Caco-2 (cell line): ENCODE data around the gene NPHP4. TPM values are rescaled to one million over a fixed set of nuclear protein-coding genes. Genes with fewer than 3 reads are reported as not detected.

ENCODE experiments used
- BruUV-seq: library from RNA; stranded (reverse); fragments of 400-500 nt; replicated peaks from 2 replicates; lab custom pipeline; 2021; lab: Mats Ljungman, UMichigan
- CTCF ChIA-PET: fragments of 300-600 bp; sonication (Branson Sonifier 250); formaldehyde crosslinking; loops from one replicate; lab custom pipeline; 2022; ENCODE audit warnings: antibody characterized with exemption; lab: Charles Lee
- POLR2A ChIA-PET: fragments of 300-600 bp; sonication (Branson Sonifier 250); formaldehyde crosslinking; loops from one replicate; lab custom pipeline; 2022; ENCODE audit warnings: antibody characterized with exemption; lab: Charles Lee
- DNase-seq, 2 experiments: peaks; one replicate each; pipeline versions ENCODE4 v3.0.0 to v3.0.0-alpha.2; 2020 to 2022
- H3K27me3 ChIP-seq: replicated peaks from 2 replicates; pipeline ENCODE4 v1.6.0; 2011; ENCODE audit warnings: low read length; ENCODE audit not compliant: control insufficient read depth, insufficient read depth
- H3K36me3 ChIP-seq: 2 replicates; pipeline ENCODE4 v1.5.1; 2011; ENCODE audit warnings: low read length; ENCODE audit not compliant: control insufficient read depth, insufficient read depth
- H3K4me1 ChIP-seq: fragments of 250-450 bp; sonication (Bioruptor Pico); 2 replicates; pipeline ENCODE4 v1.5.1; 2020; ENCODE audit warnings: mild to moderate bottlenecking
- H3K4me3 ChIP-seq: 2 replicates; pipeline ENCODE4 v1.5.1; 2011; ENCODE audit warnings: low read depth, mild to moderate bottlenecking, control low read depth, low read length
- H3K9me3 ChIP-seq: fragments of 250-450 bp; sonication (Bioruptor Pico); 2 replicates; pipeline ENCODE4 v1.5.1; 2020; ENCODE audit warnings: mild to moderate bottlenecking, moderate library complexity
- H3K27ac Mint-ChIP-seq: one replicate; pipeline ENCODE4 v1.8.0; 2022; ENCODE audit warnings: mixed read lengths; ENCODE audit not compliant: unreplicated experiment
- H3K27me3 Mint-ChIP-seq: one replicate; pipeline ENCODE4 v1.8.0; 2022; ENCODE audit warnings: mixed read lengths; ENCODE audit not compliant: insufficient read depth, unreplicated experiment
- H3K36me3 Mint-ChIP-seq: one replicate; pipeline ENCODE4 v1.8.0; 2022; ENCODE audit warnings: mild to moderate bottlenecking, mixed read lengths; ENCODE audit not compliant: insufficient read depth, unreplicated experiment
- H3K4me1 Mint-ChIP-seq: one replicate; pipeline ENCODE4 v1.8.0; 2022; ENCODE audit warnings: low read depth, mixed read lengths; ENCODE audit not compliant: unreplicated experiment
- H3K4me3 Mint-ChIP-seq: one replicate; pipeline ENCODE4 v1.8.0; 2022; ENCODE audit warnings: mild to moderate bottlenecking, moderate library complexity, mixed read lengths; ENCODE audit not compliant: unreplicated experiment
- H3K9me3 Mint-ChIP-seq: one replicate; pipeline ENCODE4 v1.8.0; 2022; ENCODE audit warnings: mixed read lengths; ENCODE audit not compliant: unreplicated experiment
- CTCF ChIP-seq, 2 experiments: fragments of 200-600 bp in 1 of 2; IDR thresholded peaks; 1 replicate in 1 of 2; 2 replicates in 1 of 2; pipeline versions ENCODE4 v1.5.1 to v1.8.0; 2011 to 2022; ENCODE audit warnings: antibody characterized with exemption in 1 of 2, control low read depth in 1 of 2, inconsistent platforms in 1 of 2, low read depth in 1 of 2, low read length in 1 of 2, mild to moderate bottlenecking in 1 of 2, moderate library complexity in 1 of 2; ENCODE audit not compliant: insufficient read depth in 1 of 2, severe bottlenecking in 1 of 2, unreplicated experiment in 1 of 2
- intact Hi-C: fragments of 100-400 bp; cut with micrococcal nuclease; formaldehyde crosslinking; loops from one replicate; pipeline ENCODE4 v1.10.0; 2022; ENCODE audit not compliant: unreplicated experiment
- total RNA-seq: library from RNA; stranded (reverse); gene quantifications from 2 replicates; pipeline ENCODE4 v1.2.3, GENCODE V29; 2022

The NPHP4 gene
- total RNA-seq, 1 experiment from 2014 or later = 12.3 TPM

DNA sequence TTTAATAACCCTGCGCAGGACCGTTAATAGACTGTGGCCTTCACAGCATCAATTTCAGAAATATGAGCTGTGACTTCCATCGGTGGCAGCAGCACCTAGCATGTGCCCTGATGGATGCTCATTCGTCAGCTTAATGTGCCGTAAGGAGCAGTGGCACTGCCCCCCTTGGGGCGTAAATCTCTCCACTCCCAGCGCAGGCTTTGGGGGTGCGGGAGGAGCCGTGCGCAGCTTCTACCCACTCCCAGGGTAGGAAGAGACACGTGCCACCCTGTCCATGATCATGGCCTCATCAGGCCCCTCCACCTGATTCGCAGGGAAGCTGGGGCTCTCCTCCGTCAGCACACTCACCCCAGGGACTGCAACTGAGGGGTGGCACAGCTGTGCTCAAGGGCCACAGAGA is 149.5 kb downstream of the NPHP4 start:
- ChIA-PET POLR2A (no interaction called here), CTCF (interaction anchor here (0.5 kb wide), 1 partner anchor 10 kb away, joined by 3 read pairs; no protein-coding TSS in a partner anchor)
- Mint-ChIP-seq H3K27ac (no peak overlapping the region), H3K4me1 (no peaks in the 10 kb centered on the region), H3K27me3 (peaks cover 18% of the 10 kb centered on the region), H3K9me3 (no peaks in the 10 kb centered on the region), H3K36me3 (no peaks in the 10 kb centered on the region), H3K4me3 (no peak overlapping the region)
- no peaks in the 10 kb centered on the region for H3K36me3 ChIP-seq
- H3K4me3 ChIP-seq = no peak overlapping the region
- H3K9me3 ChIP-seq = no peaks in the 10 kb centered on the region
- H3K4me1 ChIP-seq = no peaks in the 10 kb centered on the region
- intact Hi-C loops = no loop called here
- BruUV-seq = no TSS peak
- TF ChIP-seq CTCF (IDR thresholded peaks at IDR 0.05; ENCODE audit: insufficient read depth in 1 of 2, low read depth in 1 of 2, low read length in 1 of 2, severe bottlenecking in 1 of 2, unreplicated experiment in 1 of 2) = no peak
- no peaks in the 10 kb centered on the region for H3K27me3 ChIP-seq
- no peak for DNase-seq

- Histone ChIP-seq H3K27me3 (no peaks in the 10 kb centered on the region; the same call in 1 of the 2 replicates), H3K9me3 (no peaks in the 10 kb centered on the region), H3K4me3 (no peak overlapping the region), H3K36me3 (no peaks in the 10 kb centered on the region), H3K4me1 (no peaks in the 10 kb centered on the region)
- Mint-ChIP-seq H3K9me3 (no peaks in the 10 kb centered on the region), H3K27ac (no peak overlapping the region), H3K4me1 (no peaks in the 10 kb centered on the region), H3K36me3 (no peaks in the 10 kb centered on the region), H3K4me3 (no peak overlapping the region), H3K27me3 (peaks cover 19% of the 10 kb centered on the region)
- CTCF ChIA-PET = no interaction called here
- intact Hi-C loops = no loop called here
- DNase-seq = no peak
- POLR2A ChIA-PET = no interaction called here
- TF ChIP-seq CTCF (IDR thresholded peaks at IDR 0.05; ENCODE audit: insufficient read depth in 1 of 2, low read depth in 1 of 2, low read length in 1 of 2, severe bottlenecking in 1 of 2, unreplicated experiment in 1 of 2) = no peak
- BruUV-seq = no TSS peak
These were observed 151.6 kb downstream of the NPHP4 start for GRCh38 chr1:5840551-5841001.

DNA sequence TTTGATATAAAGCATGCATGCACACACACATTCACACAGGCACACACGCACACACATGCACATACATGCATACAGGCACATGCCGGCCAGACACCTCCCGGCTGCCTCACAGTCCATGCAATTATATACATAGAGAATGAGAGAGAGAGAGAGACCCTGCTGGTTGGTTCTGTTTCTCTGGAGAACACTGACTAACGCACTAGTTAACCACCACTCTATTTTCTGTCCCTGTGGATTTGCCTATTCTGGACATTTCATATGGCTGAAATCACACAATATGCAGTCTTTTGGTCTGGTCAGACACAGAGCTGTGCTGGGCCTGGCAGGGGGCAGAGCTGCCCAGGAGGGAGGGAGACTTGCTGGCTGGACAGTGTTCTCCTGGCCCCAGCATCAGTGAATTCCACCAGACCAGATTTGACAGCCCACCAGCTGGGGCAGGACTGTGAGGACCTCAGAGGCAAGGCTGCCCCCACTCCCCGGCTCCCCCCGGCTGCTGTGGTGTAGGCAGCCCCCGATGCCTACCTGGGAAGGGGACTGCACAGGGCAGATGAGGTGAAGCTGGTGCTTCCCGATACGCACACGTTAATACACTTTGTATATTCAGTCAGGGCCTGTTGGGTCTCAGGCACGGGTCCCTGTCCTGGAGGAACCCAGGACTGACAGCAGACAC is 152.2 kb downstream of the NPHP4 start:
- intact Hi-C loops = no loop called here
- no TSS peak for BruUV-seq

More for the DNA sequence above, 152.2 kb downstream of the NPHP4 start:
- no peaks in the 10 kb centered on the region for H3K4me1 ChIP-seq
- no peaks in the 10 kb centered on the region for H3K9me3 ChIP-seq
- H3K27me3 ChIP-seq = no peaks in the 10 kb centered on the region; the same call in 1 of the 2 replicates
- no peaks in the 10 kb centered on the region for H3K36me3 ChIP-seq
- Mint-ChIP-seq H3K4me1 (no peaks in the 10 kb centered on the region), H3K4me3 (no peak overlapping the region), H3K27me3 (peaks cover 19% of the 10 kb centered on the region), H3K9me3 (no peaks in the 10 kb centered on the region), H3K36me3 (no peaks in the 10 kb centered on the region), H3K27ac (no peak overlapping the region)
- ChIA-PET POLR2A (no interaction called here), CTCF (no interaction called here)
- no peak for DNase-seq
- no peak overlapping the region for H3K4me3 ChIP-seq
- TF ChIP-seq CTCF (IDR thresholded peaks at IDR 0.05; ENCODE audit: insufficient read depth in 1 of 2, low read depth in 1 of 2, low read length in 1 of 2, severe bottlenecking in 1 of 2, unreplicated experiment in 1 of 2) = no peak
